ENCODE results near the gene LMNTD1.
"Not testable (repeated sequence)": the region's sequence is repeated elsewhere in the genome, so short reads cannot be mapped to it uniquely, and the experiment has no call there.

The LMNTD1 gene

DNA sequence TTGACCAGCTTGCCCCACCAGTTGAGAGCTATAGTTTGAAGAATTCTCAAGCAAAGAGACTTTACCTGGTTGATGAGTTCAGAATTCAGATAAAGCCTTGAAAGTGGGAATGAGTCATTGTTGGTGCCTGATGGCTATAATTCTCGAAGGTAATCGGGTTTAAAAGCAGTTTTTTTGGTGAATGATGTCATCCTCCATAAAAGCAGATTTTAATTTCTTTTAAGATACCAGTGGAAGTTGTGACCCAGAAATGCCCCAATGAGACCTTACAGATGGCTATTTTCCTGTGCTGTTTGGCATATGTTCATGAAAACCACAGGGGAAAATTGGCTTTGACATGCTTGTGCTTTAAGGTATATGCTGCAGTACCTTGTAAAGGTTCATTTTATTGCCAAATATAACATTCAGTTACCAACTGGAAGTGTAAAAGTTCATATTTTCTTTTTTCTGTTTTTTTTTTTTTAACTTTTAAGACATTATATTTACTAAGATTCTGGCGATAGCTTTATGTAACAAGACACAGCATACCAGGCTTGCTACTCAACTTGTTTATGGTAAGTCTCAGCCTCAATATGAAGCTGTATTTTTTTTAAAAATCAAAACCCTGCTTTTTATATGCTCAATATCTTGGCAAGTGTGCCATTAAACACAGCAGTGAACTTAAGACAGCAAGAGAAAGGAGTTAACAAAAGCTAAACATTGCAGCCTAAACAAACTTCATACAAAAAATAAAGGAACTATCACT is 119.3 kb downstream of the LMNTD1 start:
- in situ Hi-C loops (cut with HindIII; ENCODE audit: low sequenced_read_pairs), result no loop called here

DNA sequence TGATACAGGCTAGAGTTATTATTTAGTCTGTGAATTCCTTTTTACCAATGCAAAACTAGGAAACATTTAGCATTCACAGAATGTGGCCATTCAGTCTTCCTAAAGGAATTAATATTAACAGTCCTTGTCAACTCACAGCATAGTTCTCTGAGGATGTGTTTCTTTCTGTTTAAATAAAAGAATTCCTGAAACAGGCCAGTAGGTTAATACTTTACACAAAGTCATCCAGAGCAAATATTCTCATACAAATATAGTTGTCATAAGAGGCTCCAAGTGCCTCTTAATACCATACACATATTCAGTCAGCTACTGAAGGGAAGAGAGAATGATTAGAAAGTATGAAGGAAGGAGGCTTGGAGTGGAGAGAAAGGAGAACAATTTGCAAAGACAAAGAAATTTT is 120.1 kb downstream of the LMNTD1 start:
- in situ Hi-C loops (cut with HindIII; ENCODE audit: low sequenced_read_pairs), result no loop called here

DNA sequence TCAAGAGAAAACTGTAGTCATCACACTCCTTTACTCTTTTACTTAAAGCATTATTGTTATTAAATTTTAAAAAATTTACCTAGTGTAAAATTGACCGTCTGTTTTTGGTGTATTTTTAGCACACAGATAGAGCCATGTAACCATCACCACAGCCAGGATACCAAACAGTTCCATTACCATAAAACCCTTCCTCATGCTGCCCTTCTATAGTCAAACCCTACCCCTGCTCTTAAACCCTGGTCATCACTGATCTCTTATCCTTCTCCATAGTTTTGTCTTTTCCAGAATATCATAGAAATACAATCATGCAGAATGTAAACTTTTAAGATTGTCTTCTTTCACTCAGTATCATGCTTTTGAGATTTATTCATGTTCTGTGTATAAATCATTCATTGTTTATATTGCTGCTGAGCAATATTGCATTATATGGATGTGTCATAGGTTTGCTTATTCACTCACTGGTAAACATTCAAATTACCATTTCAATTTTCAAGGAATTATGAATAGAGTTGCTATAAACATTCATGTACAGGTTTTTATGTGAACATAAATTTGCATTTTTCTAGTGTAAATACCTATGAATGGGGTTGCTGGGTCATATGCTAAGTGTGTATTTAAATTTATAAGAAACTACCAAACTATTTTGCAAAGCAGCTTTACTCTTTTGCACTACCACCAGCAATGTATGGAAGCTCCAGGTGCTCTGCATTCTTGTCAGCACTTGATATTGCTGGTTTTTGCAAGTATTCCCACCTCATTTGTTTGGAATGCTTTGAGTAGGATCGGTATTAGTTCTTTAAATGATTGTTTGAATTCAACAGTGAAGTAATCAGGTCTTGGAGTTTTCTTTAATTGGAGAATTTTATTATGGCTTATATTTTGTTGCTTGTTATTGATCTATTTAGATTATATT is 125.5 kb downstream of the LMNTD1 start:
- in situ Hi-C loops (cut with HindIII; ENCODE audit: low sequenced_read_pairs), result no loop called here

DNA sequence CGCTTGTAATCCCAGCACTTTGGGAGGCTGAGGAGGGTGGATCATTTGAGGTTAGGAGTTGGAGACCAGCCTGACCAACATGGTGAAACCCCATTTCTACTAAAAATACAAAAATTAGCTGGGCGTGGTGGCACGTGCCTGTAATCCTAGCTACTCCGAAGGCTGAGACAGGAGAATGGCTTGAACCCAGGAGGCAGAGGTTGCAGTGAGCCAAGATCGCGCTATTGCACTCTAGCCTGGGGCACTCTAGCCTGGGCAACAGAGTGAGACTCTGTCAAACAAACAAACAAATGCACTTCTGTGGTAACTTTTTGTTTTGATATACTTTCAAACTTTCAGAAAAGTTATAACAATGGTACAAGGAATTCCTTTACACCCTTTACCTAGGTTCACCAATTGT is 126.3 kb downstream of the LMNTD1 start:
- in situ Hi-C loops (cut with HindIII; ENCODE audit: low sequenced_read_pairs), result not testable (repeated sequence)

Data from endothelial cell of hepatic sinusoid (primary cell).